GM13976 (cell line): Measurements from ENCODE around the gene PKN1.
"Not testable (repeated sequence)": the region's sequence is repeated elsewhere in the genome, so short reads cannot be mapped to it uniquely, and the experiment has no call there.

Experiments
- DNase-seq: peaks from one replicate; pipeline ENCODE4 v3.0.0; 2012; ENCODE audit warnings: low spot score
- CTCF ChIP-seq: IDR thresholded peaks from 2 replicates; pipeline ENCODE4 v1.5.1; 2012; ENCODE audit warnings: borderline replicate concordance, mild to moderate bottlenecking; ENCODE audit not compliant: insufficient read depth; ENCODE audit errors: extremely low read depth, missing control alignments, control extremely low read depth
- in situ Hi-C: fragments of 300-500 bp; cut with MboI; formaldehyde crosslinking; loops from one replicate; pipeline ENCODE4 v1.12.0; 2022; ENCODE audit warnings: low sequenced_read_pairs, mixed read lengths, inconsistent platforms; ENCODE audit not compliant: unreplicated experiment

The PKN1 gene

GRCh38 chr19:14502334-14503092, 69.4 kb downstream of the PKN1 start:
- in situ Hi-C loops: no loop called here
- no peak for TF ChIP-seq CTCF
- DNase-seq: no peak

GRCh38 chr19:14503285-14503684, 70.2 kb downstream of the PKN1 start:
- DNase-seq: no peak
- in situ Hi-C loops: no loop called here
- no peak for TF ChIP-seq CTCF

- in situ Hi-C loops, DNase-seq: not testable (repeated sequence)
Measured at GRCh38 chr19:14504575-14504974, 71.5 kb downstream of the PKN1 start.

GRCh38 chr19:14505488-14506239, 72.6 kb downstream of the PKN1 start:
- in situ Hi-C loops: no loop called here
- DNase-seq: peak; percentile 89
- peak; percentile 64 for TF ChIP-seq CTCF

- in situ Hi-C loops: no loop called here
- no peak for DNase-seq
Measured at GRCh38 chr19:14507704-14508542, 74.8 kb downstream of the PKN1 start.

GRCh38 chr19:14510311-14511228, 77.5 kb downstream of the PKN1 start:
- DNase-seq: no peak
- no peak for TF ChIP-seq CTCF
- in situ Hi-C loops: no loop called here

More at GRCh38 chr19:14507704-14508542, 74.8 kb downstream of the PKN1 start:
- TF ChIP-seq CTCF: no peak
